HG02870 (cell line): ENCODE data around the gene CBLN3.

Source experiments
- ATAC-seq: cut with Tn5 transposase; IDR thresholded peaks from one replicate; pipeline ENCODE4 v1.9.1; 2021; ENCODE audit warnings: mild to moderate bottlenecking, moderate library complexity; ENCODE audit not compliant: unreplicated experiment

The CBLN3 gene

DNA sequence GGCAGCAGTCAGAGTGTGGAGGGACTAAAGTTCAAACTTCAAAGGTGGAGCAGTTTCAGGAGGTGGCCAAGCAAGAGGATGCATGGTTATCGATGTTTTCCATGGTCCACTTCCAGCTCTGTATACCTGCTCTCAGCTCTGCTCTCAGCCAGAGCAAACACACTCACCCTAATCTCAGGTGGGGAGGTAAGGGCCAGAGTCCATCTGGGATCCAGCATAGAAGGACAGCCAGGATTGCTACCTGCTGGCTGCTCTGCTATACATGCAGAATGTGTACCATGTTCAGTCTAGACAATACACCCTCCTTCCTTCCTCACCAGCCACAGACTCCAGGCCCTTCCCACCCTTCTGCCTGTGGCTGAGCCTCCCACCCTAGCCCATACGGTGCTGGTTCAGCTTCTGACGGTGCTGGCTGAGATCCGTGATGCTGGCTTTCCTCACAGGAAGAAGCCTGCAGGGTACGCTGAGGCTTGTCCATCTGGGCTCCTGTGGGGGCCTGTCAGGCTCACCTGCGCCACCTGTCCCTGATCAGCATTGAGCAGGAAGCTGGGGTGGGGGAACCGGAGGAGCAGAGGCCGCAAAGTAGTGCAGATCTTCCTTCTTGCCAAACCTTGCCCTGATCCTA is 2.4 kb downstream of the CBLN3 start:
- ATAC-seq = no peak

DNA sequence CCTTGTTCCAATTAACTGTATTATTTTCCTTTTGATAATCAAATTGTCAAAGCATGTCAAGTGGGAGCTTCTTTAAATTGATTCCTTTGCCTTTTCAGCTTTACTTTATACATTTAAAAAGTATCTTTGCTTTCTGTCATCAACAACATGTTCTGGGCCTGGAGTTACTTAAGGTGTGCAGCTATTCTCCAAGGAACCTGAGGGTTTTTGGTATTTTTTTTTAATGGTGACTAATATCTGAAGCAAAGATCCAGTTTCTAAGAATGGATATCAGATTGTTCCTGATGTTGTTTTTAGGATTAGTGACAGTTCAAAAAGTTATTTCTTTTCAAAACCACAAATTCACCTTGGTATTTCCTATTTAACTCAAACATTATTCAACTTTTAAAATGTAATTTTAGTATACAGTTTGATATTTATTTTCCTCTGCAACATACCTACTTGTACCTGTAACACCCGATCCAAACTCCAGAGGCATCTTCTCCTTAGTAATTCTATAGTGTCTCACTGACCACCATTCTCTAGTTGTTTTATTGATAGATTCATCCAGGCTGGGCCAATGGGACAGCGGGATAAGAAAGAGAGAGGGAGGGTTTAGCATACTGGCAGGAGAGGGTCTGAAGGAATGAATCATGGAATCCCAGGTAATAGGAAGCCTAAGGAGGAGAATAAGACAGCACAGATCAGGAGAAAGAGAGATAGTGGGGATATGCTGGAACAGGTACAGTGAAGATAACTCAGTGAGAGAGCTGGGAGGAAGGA is 3.1 kb downstream of the CBLN3 start:
- ATAC-seq = no peak

DNA sequence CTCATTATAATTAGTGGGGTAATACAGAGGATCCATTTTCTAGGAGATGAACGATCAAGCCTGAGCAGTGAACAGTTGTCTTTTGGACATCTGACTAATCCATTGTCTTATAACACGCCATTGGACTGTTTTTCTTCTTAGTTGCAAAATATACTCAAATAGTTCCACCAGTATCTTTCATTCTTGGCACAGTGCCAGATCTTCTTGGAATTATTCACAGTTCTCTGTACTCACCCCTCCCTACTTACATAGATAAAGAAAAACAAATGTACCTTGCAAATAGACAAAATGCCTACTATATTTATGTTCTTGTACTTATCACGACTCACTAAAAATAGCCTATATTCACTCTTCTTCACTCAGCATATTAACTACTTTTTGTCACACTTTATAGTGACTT is 3.8 kb downstream of the CBLN3 start:
- no peak for ATAC-seq

DNA sequence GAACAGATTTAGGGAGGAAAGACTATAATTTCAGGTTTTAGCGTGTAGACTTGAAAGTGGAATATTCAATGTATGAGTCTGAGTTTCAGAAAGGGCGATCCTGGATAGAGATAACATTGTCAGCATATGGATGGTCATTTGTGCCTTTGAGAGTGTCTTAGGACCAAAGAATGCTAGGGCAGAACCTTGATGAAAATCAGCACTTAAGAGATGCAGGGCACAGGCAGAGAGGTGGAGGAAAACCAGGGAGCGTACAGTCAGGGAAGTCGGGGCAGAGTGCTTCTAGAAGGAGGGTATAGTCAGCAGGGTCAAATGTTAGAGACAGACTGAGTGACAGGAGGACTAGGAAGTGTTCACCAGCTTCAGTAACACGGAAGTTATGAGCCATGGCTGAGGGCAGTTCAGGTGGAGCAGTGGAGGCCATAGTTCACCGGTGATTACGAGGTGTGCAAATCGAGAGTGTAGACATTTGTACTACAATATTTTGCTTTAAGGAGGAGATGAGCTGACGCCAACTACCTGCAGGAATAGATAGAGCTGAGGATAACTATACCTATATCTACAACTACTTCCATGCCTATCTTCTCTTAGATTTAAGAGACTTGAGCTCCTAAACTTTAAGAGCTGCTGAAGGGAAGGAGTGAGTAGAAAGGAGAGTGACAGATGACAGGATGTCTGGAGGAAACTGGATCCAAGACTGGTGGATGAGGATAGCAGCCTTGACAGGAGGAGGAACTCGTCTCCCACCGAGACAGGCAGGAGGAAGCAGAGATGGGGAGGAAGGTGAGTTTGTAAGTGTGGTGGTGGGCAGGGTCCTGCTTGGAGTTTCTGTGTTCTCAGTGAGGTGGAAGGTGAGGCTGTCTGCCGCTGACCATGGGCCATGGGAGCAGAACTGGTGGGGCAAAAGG is 6.5 kb downstream of the CBLN3 start:
- no peak for ATAC-seq

DNA sequence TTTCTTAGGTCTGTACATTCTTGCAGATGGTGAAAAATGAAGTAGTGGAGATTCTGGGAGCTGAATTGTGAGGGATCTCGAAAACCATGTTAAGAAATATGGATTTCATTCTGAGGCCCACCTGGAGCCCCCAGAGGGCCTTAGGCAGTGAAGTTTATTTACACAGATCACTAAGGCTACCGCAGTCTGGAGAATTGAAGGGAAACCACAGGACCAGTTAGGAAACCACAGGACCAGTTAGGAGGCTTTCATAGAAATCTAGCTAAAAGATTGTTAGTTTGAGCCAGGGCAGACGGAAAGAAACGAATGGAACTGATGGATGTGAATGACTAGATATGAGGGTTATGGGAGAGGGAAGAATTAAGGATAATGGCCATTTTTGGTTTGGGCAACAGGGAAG is 7.2 kb downstream of the CBLN3 start:
- ATAC-seq = no peak

DNA sequence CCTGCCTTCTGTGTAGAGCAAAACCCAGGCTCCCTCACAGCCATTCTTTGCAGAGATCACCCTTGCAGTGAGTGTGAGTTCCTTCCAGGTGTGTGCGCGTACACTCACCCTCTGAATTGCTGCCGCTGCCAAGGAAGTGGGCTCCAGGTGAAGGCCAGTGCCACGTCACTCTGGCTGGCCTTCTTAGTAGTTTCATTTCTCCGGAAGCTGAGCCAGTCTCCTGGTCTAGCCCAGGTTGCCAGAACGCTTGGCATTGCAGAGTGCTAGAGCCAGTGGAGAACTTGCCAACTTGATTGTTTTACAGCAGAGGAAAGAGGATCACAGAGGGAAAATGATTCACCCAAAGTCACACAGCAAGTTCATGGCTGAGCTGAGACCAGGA is 11.0 kb downstream of the CBLN3 start:
- ATAC-seq = no peak

DNA sequence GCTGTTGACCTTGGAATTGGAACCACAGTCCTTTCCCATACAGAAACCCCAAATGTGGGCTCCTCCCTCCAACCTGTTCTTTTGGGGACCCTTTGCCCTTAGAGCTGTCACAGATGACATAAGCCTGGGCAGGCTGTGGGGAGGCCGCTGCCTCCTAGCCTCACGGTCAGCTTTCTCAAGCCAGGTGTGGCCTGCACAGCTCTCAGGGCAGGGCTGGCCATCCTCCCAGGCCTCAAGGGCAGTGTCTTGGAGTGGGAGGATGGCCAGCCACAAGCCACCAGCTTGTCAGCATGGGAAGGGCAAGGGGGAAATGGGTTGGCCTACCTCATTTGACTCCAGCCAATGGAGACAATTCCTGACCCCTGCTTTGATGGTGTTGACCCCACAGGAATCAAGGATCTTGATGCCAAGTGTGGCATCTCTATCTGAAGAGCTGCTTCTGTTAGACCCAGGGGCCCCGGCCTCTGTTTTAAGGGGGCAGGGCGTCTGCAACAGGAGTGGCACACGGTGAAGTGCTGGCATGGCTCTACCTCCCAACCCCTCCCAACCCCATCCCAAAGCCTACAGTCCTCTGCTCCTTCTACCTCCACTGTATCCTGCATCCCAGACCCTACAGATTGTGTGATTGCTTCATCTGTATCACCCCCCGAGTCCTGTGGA is 11.5 kb downstream of the CBLN3 start:
- ATAC-seq = no peak

DNA sequence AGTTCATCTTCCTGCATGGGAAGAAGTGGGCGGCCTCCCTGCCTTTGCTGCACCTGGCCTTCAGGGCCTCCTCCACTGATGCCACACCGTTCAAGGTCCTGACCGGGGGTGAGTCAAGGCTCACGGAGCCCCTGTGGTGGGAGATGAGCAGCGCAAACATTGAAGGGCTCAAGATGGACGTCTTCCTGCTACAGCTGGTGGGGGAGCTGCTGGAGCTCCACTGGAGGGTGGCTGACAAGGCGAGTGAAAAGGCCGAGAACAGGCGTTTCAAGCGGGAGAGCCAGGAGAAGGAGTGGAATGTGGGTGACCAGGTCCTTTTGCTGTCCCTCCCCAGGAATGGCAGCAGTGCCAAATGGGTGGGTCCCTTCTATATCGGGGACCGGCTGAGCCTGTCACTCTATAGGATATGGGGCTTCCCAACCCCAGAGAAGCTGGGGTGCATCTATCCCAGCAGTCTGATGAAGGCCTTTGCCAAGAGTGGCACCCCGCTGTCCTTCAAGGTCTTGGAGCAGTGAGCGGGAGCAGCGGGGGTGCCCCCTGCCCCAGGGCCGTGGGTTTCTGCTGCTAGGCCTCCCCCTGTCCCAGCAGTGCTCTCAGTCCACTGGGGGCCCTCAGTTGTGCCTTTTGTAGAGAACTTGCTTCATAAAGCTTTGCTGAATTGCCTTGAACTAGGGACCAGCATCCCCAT is 12.4 kb downstream of the CBLN3 start:
- ATAC-seq = no peak

DNA sequence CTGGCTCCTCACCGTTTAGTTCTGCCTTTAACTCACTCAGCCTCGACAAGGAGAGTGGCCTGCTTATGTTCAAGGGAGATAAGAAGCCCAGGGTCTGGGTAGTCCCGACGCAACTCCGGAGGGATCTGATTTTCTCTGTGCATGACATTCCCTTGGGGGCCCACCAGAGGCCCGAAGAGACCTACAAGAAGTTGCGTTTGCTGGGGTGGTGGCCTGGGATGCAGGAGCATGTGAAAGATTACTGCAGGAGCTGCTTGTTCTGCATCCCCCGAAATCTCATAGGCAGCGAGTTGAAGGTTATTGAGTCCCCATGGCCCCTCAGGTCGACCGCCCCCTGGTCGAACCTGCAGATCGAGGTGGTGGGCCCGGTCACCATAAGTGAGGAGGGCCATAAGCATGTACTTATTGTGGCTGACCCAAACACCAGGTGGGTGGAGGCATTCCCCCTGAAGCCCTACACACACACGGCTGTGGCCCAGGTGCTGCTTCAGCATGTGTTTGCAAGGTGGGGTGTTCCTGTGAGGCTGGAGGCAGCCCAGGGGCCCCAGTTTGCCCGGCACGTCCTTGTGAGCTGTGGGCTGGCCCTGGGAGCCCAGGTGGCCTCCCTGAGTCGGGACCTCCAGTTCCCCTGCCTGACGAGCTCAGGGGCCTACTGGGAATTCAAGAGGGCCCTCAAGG is 13.1 kb downstream of the CBLN3 start:
- no peak for ATAC-seq

DNA sequence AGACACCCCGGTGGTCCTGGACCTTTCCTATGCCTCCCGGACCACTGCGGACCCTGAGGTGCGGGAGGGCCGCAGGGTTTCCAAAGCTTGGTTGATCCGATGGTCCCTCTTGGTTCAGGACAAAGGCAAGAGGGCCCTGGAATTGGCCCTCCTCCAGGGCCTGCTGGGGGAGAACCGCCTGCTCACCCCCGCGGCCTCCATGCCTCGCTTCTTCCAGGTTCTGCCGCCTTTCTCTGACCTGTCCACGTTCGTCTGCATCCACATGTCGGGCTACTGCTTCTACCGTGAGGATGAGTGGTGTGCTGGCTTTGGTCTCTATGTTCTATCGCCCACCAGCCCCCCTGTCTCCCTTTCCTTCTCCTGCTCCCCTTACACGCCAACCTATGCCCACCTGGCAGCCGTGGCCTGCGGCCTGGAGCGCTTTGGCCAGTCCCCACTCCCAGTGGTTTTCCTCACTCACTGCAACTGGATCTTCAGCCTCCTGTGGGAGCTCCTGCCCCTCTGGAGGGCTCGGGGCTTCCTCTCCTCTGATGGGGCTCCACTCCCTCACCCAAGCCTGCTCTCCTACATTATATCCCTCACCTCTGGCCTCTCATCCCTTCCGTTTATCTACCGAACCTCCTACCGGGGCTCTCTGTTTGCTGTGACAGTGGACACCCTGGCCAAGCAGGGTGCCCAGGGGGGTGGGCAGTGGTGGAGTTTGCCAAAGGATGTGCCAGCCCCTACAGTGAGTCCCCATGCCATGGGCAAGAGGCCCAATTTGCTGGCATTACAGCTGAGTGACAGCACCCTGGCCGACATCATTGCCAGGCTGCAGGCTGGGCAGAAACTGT is 13.8 kb downstream of the CBLN3 start:
- ATAC-seq = no peak

DNA sequence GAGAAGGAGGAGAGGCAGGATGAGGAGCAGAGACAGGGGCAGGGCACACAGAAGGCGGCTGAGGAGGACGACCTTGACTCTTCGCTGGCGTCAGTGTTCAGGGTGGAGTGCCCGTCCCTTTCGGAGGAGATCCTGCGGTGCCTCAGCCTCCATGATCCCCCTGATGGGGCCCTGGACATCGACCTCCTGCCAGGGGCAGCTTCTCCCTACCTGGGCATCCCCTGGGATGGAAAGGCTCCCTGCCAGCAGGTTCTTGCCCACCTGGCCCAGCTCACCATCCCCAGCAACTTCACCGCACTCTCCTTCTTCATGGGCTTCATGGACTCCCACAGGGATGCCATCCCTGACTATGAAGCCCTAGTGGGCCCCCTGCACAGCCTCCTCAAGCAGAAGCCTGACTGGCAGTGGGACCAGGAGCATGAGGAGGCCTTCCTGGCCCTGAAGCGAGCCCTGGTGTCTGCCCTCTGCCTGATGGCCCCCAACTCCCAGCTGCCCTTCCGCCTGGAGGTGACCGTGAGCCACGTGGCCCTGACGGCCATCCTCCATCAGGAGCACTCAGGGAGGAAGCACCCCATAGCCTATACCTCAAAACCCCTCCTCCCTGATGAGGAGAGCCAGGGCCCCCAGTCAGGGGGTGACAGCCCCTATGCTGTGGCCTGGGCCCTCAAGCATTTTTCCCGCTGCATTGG is 14.6 kb downstream of the CBLN3 start:
- ATAC-seq = no peak

DNA sequence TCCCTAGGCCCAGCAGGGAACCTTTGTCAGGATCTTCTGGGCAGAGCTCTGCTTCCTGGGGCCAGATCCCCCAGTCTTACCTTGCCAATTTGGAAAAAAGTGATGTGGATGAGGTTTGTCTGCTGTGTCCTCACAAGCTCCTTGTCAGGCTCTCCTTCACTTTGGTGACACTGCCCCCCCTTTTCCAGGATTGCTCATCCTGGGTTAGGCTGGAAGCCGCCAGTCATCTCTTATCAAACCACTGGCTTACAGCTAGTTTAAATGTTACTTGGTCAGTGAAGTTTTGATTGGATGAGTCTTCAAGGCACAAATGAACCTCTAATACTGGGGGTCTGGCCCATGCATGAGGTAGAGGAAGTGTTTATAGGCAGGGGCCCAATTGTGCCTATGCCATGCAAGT is 15.4 kb downstream of the CBLN3 start:
- no peak for ATAC-seq

DNA sequence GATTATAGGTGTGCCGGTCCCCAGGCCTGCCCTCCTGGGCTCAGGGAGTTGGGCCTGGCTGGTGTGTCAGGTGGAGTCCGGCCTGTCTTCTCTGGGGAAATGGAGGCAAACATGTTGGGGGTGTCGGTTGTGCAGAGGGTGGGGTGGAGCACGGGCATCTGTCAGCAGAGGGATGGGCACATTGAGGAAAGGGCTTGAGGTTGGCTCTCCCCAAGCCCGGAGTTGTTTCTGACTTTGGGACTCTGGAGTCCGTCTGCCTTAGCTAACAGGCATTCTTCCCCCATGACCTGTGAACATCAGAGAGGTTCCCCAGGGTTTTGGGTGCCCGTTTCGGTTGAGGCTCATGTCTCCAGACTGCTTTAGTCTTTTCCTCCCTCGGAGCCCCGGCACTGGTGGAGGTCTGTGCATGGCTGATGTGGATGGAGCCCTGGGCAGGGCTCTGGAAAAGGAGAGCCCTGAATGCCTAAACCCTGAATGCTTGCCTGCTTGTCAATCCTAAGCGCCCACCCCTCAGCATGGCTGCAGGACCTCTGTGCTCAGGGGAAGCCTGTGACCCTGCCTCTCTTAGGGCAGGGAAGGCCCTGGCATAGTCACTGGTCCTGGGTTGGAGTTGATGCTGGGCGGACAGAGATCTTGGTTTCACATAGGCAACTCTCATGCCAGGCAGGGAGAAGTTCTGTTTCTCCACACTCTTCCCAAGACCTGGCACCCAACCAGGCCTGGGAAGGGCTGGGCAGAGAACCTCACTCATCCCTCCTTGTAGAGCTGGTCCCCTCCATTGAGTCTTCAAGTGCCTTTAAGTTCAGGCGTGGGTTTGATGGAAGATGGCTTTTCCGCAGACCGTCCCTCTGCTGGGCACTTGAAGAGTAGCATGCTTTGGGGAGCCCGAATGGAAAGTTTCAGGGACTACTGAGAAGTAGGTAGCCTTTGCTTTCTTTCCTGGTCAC is 17.8 kb downstream of the CBLN3 start:
- no peak for ATAC-seq

DNA sequence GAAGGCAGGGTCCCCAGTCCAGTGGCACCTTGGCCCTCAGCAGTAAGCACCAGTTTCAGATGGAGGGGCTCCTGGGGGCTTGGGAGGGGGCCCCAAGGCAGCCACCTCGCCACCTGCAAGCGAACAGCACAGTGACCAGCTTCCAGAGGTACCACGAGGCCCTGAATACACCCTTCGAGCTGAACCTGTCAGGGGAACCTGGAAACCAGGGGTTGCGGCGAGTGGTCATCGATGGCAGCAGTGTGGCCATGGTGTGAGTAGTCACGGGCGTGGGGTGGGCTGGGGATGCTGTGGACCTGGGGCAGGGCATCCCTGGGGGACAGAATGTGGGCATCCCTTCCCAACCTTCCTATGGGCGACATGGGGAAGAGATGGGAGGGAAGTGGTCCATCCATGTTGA is 19.5 kb downstream of the CBLN3 start:
- no peak for ATAC-seq

DNA sequence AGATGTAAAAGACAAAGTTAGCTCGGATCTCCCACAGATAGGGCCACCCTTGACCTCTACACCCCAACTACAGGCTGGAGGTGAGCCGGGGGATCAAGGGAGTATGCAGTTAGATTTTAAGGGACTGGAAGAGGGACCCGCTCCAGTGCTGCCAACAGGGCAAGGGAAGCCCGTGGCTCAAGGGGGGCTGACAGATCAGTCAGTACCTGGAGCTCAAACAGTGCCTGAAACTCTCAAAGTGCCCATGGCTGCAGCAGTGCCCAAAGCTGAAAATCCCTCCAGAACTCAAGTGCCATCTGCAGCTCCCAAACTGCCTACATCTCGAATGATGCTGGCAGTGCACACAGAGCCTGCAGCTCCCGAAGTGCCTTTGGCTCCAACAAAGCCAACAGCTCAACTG is 20.3 kb downstream of the CBLN3 start:
- ATAC-seq = no peak

DNA sequence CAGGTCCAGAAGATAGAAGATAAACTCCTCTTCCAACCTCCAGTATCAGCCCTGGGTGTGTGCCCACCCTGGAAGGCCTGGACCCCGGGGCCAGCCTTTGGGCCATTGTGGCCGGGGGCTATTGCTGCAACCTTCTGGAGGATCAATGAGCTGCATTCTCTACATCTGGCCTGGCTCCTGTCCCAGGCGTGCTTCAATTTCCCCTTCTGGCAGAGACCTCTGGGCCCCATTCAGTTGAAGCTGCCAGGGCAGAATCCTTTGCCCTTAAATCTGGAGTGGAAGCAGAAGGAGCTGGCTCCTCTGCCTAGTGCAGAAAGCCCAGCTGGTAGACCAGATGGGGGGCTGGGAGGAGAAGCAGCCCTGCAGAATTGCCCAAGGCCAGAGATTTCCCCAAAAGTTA is 20.7 kb downstream of the CBLN3 start:
- ATAC-seq = no peak

DNA sequence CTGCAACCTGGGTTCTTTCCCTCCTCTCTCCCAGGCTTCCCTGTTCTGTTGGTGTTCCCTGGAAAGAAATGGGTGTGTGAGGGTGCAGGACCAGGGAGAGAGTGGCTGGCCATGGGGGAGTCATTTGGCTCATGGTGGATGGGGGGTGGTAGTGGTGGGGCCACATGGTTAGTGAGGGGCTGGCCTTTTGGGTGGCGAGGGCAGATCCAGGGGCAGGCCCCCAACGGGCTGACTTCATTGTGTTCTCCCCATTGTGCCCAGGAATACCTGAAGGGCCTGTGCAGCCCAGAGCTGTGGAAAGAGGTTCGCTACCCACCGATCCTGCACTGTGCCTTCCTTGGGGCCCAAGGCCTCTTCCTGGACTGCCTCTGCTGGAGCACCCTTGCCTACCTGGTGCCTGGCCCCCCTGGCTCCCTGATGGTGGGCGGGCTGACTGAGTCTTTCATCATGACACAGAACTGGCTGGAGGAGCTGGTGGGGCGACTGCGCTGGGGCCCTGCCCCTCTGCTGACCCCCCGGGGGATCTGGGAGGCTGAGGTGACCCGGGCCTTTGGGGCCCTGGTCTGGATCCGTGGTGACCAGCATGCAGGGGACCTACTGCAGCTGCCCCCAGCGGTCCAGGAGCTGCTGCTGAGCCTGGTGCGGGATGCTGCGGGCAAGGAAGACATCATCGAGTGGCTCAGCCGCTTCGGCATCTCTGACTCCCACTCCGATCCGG is 21.7 kb downstream of the CBLN3 start:
- no peak for ATAC-seq
